HepG2 (cell line): ENCODE data around the gene TTC23. TPM values are rescaled to one million over a fixed set of nuclear protein-coding genes. Genes with fewer than 3 reads are reported as not detected.

Experiments
- DMAP1 ChIP-seq: IDR thresholded peaks from 2 replicates; pipeline ENCODE4 v1.6.1; 2016
- EHMT2 ChIP-seq: fragments of 200-600 bp; sonication (generic); IDR thresholded peaks from 2 replicates; pipeline ENCODE4 v1.7.0; 2017; ENCODE audit warnings: antibody characterized with exemption, low read depth, low read length, borderline replicate concordance
- FOSL2 ChIP-seq: sonication (generic); formaldehyde crosslinking; IDR thresholded peaks from 2 replicates; pipeline ENCODE4 v1.4.0; 2020; ENCODE audit warnings: missing genetic modification reagents
- MAFK ChIP-seq, 2 experiments: IDR thresholded peaks in 1 of 2; conservative IDR thresholded peaks in 1 of 2; 2 replicates each; pipeline ENCODE4 v1.6.1; 2011; ENCODE audit warnings: improper control_type of control experiment in 2 of 2, low read length in 2 of 2
- NFYC ChIP-seq: IDR thresholded peaks from 2 replicates; pipeline ENCODE4 v1.6.1; 2016; ENCODE audit warnings: missing genetic modification reagents, missing compliant biosample characterization
- TBL1XR1 ChIP-seq: fragments of 150-350 bp; IDR thresholded peaks from 2 replicates; pipeline ENCODE4 v1.6.1; 2014; ENCODE audit warnings: borderline replicate concordance, low read length; ENCODE audit not compliant: partially characterized antibody
- THAP11 ChIP-seq: IDR thresholded peaks from 2 replicates; pipeline ENCODE4 v1.6.1; 2016; ENCODE audit warnings: missing biosample characterization, missing genetic modification reagents
- YY1 ChIP-seq: IDR thresholded peaks from 2 replicates; pipeline ENCODE4 v1.6.1; 2011; ENCODE audit warnings: low read length, low read depth, moderate library complexity, mild to moderate bottlenecking; ENCODE audit not compliant: insufficient read depth, insufficient replicate concordance
- ZBTB40 ChIP-seq, 2 experiments: fragments of 450-650 bp in 1 of 2; sonication (generic) in 1 of 2; formaldehyde crosslinking in 1 of 2; IDR thresholded peaks; 2 replicates each; pipeline versions ENCODE4 v1.6.1 to v1.8.0; 2016 to 2022; ENCODE audit warnings: antibody characterized with exemption in 1 of 2, mild to moderate bottlenecking in 1 of 2, missing genetic modification reagents in 1 of 2
- ZNF616 ChIP-seq: sonication (generic); formaldehyde crosslinking; IDR thresholded peaks from 2 replicates; pipeline ENCODE4 v1.5.0; 2020; ENCODE audit warnings: low read depth, mild to moderate bottlenecking, missing genetic modification reagents
- ZNF644 ChIP-seq: IDR thresholded peaks from 2 replicates; pipeline ENCODE4 v1.6.1; 2016; ENCODE audit warnings: low read depth
- ZNF724P ChIP-seq: sonication (generic); formaldehyde crosslinking; IDR thresholded peaks from 2 replicates; pipeline ENCODE4 v1.8.0; 2022; ENCODE audit warnings: missing genetic modification reagents, borderline replicate concordance
- polyA plus RNA-seq, 8 experiments: library from polyadenylated mRNA; depleted of rRNA in 3 of 8; stranded (reverse) in 7 of 8; unstranded in 1 of 8; fragments of >200 nt; fragmentation: Illumina TruSeq in 4 of 8; extraction: Trizol in 4 of 8; gene quantifications; 2 replicates each; pipeline versions ENCODE4 v1.2.1 to v1.2.3, GENCODE V29; 2011 to 2016; ENCODE audit warnings: low read depth in 4 of 8, missing spikeins in 1 of 8, mixed read lengths in 1 of 8; ENCODE audit not compliant: insufficient read depth in 1 of 8
- total RNA-seq, 5 experiments: library from RNA; depleted of rRNA; stranded (reverse); fragments of >200 nt; fragmentation: Illumina TruSeq; extraction: Trizol; gene quantifications; 2 replicates each; pipeline ENCODE4 v1.2.3, GENCODE V29; 2016; ENCODE audit warnings: low read depth in 1 of 5
- TF ChIP-seq, protein P1 (sequence below): sonication (generic); formaldehyde crosslinking; IDR thresholded peaks from 2 replicates; pipeline ENCODE4 v1.8.0; 2022; ENCODE audit warnings: mild to moderate bottlenecking, missing genetic modification reagents, moderate library complexity
- TF ChIP-seq, protein P2 (sequence below): IDR thresholded peaks from 2 replicates; pipeline ENCODE4 v1.6.1; 2012; ENCODE audit warnings: low read depth, low read length, improper control_type of control experiment

The TTC23 gene
- total and polyA plus RNA-seq, 2 of the 13 experiments (the other 11 are each of a cell fraction or from before 2014, with no cell fraction given): 1.6 to 11.7 TPM

DNA sequence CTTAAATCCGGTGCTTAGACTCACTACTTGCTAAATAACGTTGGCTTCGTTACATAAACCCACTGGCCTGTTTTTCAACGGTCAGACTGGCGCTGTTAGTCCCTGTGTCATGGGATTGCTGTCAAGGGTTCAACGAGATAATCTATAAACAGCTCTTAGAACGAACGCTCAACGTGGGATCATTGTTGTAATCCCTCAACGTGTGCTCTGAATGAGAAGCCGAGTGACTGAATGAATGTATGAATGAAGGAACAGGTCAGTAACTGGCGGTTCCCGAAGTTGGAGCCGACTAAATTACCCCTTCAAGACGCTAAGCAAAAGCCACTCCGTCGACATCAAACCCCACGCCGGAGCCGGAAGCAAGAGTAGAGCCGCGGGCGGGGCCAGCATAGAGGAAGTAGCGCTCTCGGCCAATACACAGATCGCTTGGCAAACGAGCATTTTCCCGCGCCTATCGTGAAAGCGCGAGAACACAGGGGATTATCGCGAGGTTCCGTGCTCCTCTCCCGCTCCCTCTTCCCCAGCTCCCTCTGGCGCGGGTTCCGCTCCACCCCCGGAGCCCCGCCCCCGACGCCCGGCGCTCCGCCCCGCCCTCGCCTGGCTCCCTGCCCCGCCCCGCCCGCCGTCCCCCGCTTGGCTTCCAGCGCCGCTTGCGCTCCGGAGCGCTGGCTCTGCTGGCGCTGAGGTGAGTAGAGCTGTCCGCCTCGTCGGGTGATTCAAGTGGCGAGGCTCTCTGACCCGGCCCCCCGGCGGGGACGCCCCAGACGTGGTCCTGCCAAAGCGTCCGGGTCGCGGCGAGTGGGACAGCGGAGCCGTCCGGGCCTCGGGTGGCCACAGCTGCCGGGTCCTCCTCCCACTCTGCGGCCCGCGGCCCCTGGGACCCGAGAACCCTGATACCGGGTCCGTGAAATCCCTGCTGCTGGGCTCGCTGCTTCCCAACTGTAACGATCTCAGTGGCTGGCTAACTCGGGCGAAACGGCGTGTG, 1.8 kb upstream of the TTC23 start, which contains the start of gene LRRC28 (continued):
- TF ChIP-seq MAFK (conservative IDR thresholded peaks at IDR 0.05 in 1 of 2, IDR thresholded peaks at IDR 0.05 in 1 of 2; ENCODE audit: low read length in 2 of 2) (no peak), ZNF724P (CRISPR knock-in tag) (no peak), THAP11 (peak; percentile 87), EHMT2 (0 out of 2 replicates have a peak, but pooled peaks have one; percentile 44), FOSL2 (CRISPR knock-in tag) (0 out of 2 replicates have a peak, but pooled peaks have one; percentile 9), TBL1XR1 (no peak), DMAP1 (CRISPR knock-in tag) (peak; percentile 40; the same call in 1 of the 2 replicates), ZNF644 (no peak), YY1 (peak; percentile 53), NFYC (CRISPR knock-in tag) (peak; percentile 90), ZNF616 (no peak), ZBTB40 (IDR thresholded peaks at IDR 0.05) (0 out of 2 replicates have a peak, but pooled peaks have one; percentile 18), ZBTB40 (CRISPR knock-in tag; IDR thresholded peaks at IDR 0.05) (no peak)
- TF ChIP-seq, protein P1, sequence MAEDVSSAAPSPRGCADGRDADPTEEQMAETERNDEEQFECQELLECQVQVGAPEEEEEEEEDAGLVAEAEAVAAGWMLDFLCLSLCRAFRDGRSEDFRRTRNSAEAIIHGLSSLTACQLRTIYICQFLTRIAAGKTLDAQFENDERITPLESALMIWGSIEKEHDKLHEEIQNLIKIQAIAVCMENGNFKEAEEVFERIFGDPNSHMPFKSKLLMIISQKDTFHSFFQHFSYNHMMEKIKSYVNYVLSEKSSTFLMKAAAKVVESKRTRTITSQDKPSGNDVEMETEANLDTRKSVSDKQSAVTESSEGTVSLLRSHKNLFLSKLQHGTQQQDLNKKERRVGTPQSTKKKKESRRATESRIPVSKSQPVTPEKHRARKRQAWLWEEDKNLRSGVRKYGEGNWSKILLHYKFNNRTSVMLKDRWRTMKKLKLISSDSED (CRISPR knock-in tag): no peak
- TF ChIP-seq, protein P2, sequence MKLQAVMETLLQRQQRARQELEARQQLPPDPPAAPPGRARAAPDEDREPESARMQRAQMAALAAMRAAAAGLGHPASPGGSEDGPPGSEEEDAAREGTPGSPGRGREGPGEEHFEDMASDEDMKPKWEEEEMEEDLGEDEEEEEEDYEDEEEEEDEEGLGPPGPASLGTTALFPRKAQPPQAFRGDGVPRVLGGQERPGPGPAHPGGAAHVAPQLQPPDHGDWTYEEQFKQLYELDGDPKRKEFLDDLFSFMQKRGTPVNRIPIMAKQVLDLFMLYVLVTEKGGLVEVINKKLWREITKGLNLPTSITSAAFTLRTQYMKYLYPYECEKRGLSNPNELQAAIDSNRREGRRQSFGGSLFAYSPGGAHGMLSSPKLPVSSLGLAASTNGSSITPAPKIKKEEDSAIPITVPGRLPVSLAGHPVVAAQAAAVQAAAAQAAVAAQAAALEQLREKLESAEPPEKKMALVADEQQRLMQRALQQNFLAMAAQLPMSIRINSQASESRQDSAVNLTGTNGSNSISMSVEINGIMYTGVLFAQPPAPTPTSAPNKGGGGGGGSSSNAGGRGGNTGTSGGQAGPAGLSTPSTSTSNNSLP: 0 out of 2 replicates have a peak, but pooled peaks have one; percentile 37
